Hippocampal formation (tissue), 2 donors: Measurements from ENCODE around the gene SREK1IP1.
"Not testable (repeated sequence)": the region's sequence is repeated elsewhere in the genome, so short reads cannot be mapped to it uniquely, and the experiment has no call there.

ENCODE experiments used
- DNase-seq, 2 donors: peaks; one replicate each; lab custom pipeline; 2025; lab: John Stamatoyannopoulos, UW

The SREK1IP1 gene

GRCh38 chr5:64763948-64764503 lies 4.5 kb downstream of the SREK1IP1 start:
- DNase-seq: no peak

DNA sequence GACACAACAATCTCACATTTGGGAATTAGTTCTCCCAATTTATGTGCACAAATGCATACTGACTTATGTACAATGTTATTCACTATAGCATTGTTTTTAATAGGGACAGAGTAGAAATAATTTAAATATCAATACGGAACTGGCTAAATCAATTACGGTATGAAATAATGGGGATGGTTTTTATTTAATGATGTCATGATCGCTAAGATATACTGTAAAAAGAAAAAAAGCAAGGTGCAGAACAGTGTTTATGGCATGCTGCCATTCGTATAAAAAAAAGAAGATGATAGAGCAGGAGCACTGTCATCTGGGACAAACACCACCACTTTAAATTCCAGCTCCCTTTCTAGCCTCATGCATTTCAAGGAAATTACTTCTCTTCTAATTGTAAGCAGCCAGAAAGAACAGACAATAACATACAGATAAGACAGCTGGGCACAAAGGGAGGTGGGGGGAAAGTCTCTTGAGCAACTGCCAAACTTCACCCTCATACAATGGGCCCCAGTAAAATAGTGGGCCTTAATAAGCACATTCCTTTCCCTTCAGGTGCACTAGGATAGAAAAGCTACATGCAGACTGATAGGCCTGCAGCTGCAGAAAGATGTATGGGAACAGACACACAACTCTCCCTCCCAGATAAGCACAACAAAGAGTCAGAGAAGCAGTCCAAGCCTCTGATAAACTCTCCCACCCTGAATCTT lies 8.4 kb downstream of the SREK1IP1 start:
- no peak for DNase-seq

DNA sequence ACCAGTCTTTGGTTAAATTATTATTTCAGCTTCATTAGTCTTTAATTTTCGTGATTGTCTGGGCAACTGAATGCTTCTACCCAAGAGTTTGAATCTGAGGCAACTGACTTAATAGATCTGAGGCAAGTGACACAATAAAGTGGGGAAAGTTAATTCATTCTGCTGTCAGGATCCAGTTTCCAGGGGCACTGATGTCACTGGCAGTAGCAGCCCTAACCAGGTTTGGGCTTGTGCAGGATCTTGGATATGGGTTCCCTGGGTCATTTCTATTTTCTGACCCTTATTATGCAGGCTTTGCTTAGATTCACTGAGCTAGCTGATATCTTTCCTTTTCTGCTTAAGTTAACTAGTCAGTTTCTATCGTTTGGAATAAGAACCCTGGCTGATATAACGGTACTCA lies 9.6 kb downstream of the SREK1IP1 start:
- no peak for DNase-seq

DNA sequence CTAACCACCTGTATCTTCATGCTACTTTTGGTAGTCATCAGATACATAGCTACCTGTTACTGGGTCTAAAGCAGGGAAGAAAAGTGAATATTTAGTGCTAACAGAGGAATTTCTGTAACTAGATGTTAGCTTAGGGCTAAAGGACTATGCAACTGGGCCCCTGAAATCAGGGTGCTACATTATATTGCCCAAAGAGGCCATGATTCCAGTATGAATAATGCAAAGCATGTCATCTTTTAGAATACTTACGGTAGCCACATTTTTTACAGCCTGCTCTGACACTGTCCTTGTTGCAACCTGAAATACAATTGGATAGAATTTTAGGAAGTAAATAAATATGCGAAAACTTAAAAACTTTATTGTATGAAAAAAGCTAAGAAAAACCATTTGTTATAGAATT lies 14.4 kb downstream of the SREK1IP1 start:
- no peak for DNase-seq

GRCh38 chr5:64749385-64749784 lies 19.1 kb downstream of the SREK1IP1 start:
- no peak for DNase-seq

- DNase-seq: no peak
These were observed 22.0 kb downstream of the SREK1IP1 start for GRCh38 chr5:64746446-64746845.

DNA sequence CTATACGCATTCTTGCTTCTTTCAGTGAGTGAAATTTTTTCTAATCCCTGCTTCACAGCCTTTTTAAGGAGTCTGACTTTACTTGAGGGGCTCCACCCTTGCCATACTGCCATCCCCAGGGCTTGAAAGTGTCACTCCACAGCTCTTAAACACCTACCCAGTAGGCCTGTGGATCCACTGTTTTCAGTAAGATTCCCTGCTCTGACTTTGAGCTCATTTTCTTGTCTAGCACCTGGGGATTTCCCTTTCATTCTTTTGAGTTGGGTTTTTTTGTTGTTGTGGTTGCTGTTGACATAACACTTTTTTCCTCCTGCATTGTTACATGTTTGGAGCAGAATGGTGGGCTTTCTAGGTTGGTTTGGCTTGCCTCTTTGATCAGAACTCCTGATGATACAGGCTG lies 23.6 kb downstream of the SREK1IP1 start:
- no peak for DNase-seq

DNA sequence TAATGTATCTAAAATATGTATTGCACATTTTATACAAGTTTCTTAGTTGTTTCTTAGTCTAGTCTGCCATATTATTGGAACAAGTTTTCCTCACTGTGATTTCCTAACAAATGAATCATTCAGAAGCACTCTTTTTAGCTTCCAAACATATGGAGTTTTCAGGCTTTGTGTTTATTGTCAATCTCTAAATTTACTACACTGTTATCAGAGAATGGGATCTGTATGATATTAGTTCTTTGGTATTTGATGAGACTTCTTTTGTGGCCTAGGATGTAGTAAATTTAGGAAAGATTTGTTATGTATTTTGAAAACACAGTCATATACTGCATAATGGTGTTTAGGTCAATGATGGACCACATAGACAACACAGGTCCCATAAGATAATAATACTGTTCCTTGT lies 25.7 kb downstream of the SREK1IP1 start:
- DNase-seq: no peak

GRCh38 chr5:64742411-64742810 lies 26.1 kb downstream of the SREK1IP1 start:
- no peak for DNase-seq

- DNase-seq: no peak
These were observed 41.3 kb downstream of the SREK1IP1 start for GRCh38 chr5:64727150-64727549.

GRCh38 chr5:64722588-64722987 lies 45.9 kb downstream of the SREK1IP1 start:
- DNase-seq: no peak

GRCh38 chr5:64714495-64714894 lies 54.0 kb downstream of the SREK1IP1 start:
- not testable (repeated sequence) for DNase-seq

- no peak for DNase-seq
These were observed 61.3 kb downstream of the SREK1IP1 start for GRCh38 chr5:64707191-64707590.

DNA sequence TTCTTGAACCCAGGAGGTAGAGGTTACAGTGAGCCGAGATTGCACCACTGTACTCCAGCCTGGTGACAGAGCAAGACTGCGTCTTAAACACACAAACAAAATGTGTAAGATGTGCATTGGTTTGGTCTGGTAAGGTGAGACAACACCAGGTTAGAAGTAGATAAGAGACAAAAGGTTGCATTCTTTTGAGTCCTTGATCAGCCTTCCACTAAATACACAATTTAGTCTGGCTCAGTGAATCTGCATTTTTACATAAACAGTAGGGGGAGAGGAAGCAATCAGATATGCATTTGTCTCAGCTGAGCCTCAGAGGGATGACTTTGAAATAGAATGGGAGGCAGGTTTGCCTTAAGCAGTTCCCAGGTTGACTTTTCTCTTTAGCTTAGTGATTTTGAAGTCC lies 62.4 kb downstream of the SREK1IP1 start:
- not testable (repeated sequence) for DNase-seq

GRCh38 chr5:64700765-64701164 lies 67.7 kb downstream of the SREK1IP1 start:
- DNase-seq: no peak

DNA sequence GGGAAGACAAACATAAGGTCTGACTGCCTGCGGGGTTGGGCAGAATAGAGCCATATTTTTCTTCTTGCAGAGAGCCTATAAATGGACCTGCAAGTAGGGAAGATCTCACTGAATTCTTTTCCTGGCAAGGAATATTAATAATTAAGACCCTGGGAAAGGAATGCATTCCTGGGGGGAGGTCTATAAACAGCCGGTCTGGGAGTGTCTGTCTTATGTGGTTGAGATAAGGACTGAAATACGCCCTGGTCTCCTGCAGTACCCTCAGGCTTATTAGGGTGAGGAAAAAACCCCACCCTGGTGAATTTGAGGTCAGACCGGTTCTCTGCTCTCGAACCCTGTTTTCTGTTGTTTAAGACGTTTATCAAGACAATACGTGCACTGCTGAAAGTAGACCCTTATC lies 72.1 kb downstream of the SREK1IP1 start:
- not testable (repeated sequence) for DNase-seq

GRCh38 chr5:64693636-64694035 lies 74.9 kb downstream of the SREK1IP1 start:
- no peak for DNase-seq

GRCh38 chr5:64691291-64691690 lies 77.2 kb downstream of the SREK1IP1 start:
- DNase-seq: no peak

DNA sequence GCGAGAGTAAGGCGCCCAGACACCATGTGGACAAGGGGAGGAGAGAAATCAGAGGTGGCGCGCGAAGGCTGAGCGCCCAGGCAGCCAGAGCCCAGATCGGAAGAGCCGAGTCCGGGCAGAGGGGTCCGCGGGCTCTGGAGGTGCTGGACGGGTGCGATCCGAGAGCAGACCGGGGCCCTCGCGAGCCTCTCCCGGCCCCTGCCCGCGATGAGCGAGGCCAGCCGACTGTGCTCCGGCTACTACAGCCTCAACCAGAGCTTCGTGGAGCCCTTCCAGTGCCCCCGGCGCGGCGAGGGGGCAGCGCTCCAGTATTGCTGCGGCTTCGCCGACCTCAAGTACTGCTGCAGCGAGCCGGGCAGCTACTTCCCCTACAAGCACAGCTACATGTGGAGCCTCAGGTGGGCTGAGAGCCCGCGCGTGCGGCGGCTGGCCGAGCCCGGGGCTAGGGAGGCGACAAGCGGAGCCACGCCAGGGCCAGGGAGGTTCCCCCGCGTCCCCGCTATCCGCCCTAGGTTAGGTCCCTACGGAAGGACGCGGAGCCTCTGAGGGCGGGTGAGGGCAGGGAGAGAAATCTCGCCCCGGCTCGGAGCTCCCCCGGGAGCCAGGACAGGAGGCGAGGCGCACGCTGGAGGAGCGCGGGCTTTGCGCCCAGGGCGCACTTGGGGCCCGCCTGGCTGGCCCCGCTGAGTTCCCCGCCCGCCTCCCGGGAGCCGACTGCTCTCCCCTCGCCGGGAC lies 77.9 kb downstream of the SREK1IP1 start, which contains the start of gene SHISAL2B:
SHISAL2B (plus strand) TSS at position 87 of the 735 bp plus-strand sequence; CDS start at position 208, 121 bp downstream.
- no peak for DNase-seq

DNA sequence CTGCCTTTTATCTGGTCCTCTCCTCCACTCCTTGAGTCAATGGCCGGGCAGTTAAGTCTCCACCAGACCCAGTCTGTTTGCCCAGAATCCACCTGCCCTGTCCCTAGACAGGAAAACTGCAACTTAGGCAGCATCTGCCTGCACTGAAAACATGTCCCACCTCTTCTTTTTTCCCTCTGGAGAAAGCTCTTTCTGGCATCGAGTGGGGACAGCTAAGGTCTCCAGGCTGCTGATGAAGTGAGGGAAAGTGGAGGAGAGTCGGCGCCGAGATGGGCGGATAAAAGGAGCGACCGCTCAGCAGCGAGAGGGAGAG lies 78.4 kb downstream of the SREK1IP1 start:
- no peak for DNase-seq

DNA sequence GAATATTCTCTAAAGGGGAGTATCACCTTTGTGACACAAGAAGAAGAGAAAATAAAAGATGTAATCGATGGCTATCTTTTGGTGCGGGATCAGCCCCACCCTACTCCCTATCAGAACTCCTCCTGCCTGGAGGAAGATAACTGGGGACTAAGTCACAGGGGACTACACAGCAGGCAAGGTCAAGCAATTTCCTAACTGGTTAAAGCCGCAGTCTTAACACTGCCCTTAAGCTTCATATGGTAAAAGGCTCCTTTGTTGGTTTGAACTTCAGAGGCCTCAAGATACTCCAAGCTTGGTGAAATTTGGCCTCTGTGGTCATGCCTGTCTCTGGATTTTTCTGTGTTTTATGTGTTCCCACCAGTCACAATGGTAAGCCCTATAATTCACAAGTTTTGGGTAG lies 79.5 kb downstream of the SREK1IP1 start:
- no peak for DNase-seq

GRCh38 chr5:64688391-64688790 lies 80.1 kb downstream of the SREK1IP1 start:
- DNase-seq: no peak

GRCh38 chr5:64685866-64686265 lies 82.6 kb downstream of the SREK1IP1 start:
- no peak for DNase-seq
